Measurements from ENCODE around the gene CHCHD4.
A peak's percentile ranks its signal among the peaks of the same experiment; 100 is the strongest.

Gene CHCHD4

DNA sequence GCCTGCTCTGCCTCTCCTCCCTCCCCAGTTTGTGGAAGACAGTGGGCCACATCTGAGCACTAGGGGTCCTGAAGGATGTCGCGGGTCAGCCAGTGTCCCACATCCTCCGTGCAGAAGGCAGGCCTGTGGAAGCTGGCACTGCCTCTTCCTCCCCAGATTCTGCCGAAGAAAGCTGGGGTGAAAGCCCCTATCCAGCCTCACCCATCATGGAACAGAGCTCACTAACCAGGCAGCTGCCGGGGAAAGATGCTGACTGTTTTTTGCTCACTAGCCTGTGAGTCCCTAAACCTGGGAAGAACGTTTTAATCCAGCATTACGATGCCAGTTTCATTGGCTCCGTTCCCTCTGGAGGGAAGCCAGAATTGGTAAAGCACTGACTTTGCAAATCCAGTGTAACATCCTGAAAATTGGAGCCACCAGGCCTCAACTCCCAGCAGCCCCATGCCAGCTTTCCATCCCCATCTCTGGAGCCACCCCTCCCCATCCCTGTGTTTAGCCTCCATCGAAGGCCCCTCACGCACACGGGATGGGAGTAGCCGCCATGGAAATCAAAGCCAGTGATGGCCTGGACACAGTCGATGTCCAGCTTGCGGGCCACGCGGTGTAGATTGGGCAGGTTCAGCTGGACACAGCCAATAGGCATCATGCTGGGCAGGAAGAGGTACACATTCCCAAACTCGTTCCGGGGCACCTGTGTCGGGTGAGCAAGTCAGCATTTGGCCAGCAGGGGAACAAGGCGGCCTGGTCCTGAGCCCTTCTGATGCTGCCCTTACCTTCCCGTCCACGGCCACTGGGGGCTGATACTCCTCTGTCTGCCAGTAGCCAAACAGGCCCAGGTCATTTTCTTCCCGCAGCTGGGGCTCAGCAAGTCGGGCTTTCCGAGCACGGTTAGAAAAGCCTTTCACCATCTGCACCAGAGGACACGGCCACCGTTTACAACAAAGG lies 23.6 kb upstream of the CHCHD4 start:
- no peak for DNase-seq (ENCODE audit: low spot score)

DNA sequence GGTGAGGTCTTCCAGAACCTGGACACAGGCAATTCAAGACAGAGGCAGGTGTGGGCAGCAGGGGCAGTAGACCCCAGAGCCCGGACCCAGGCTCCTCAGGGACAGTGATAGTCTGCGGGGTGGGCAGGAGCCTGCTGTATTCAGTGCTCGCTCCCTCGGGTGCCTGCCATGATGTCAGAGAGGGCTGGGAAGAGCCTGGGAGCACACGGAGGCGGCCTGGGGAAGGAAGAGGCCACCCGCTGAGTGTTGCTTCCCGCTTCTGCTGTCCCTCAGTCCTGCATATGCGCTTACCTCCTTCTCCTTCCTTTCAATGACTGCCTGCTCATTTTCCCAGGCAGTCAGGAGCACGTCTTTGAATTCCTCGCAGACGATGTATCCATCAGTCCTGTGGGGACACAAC lies 22.9 kb upstream of the CHCHD4 start:
- DNase-seq (ENCODE audit: low spot score) = no peak

DNA sequence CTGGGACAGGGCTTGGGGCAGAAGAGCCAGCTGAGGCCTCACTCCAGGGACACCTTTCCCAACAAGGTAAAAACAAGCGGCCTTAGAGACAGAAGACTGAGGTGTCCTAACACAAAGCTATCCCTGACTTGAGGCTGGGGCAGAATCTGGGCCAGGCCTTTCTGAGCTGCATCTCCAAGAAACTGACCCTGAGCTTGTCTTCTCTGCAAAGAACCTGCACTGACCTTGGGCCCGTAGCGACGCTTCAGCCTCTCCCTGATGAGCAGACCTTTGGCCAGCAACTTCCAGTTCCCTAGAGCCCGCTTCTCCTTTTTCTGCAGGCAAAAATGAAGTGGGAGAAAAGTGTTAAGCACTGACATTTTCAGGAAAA lies 22.4 kb upstream of the CHCHD4 start:
- DNase-seq (ENCODE audit: low spot score) = no peak

- no peak for DNase-seq (ENCODE audit: low spot score)
Observed at GRCh38 chr3:14146381-14147065, 21.9 kb upstream of the CHCHD4 start.

DNA sequence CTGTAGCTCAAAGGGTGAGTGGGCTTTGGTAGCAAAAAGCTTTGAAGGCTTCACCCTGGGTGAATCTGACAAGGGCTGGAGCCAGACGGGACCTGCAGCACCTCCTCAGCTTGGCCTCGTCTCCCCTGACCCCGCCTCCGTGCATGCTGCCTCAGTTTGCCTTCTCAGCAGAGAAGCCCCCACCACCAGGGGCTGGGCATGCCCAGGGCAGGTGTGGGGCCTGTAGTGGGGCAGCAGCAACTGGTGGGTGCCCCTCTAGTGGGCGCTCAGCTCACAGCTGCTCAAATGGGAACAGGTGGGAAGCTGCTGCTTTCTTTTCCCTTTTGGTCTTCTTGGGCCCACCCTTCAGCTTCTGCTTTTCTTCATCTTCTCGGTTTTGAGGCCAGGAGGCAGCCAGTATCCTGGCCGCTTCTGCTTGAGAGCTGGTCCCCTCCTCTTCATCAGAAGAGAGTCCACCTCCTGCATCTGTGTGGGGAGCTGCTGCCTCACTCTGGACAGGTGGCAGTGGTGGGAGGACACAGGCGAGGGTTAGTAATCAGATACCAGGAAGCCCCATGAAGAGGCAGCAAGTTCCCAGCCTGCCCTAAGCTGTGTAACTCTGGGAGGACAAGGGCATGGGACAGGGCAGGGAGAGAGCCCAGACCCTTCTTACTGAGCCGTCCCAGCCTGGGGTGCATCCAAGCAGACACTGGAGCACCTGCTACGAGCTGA lies 21.2 kb upstream of the CHCHD4 start:
- DNase-seq (ENCODE audit: low spot score) = no peak

GRCh38 chr3:14145236-14145635 lies 20.6 kb upstream of the CHCHD4 start:
- no peak for DNase-seq (ENCODE audit: low spot score)

DNA sequence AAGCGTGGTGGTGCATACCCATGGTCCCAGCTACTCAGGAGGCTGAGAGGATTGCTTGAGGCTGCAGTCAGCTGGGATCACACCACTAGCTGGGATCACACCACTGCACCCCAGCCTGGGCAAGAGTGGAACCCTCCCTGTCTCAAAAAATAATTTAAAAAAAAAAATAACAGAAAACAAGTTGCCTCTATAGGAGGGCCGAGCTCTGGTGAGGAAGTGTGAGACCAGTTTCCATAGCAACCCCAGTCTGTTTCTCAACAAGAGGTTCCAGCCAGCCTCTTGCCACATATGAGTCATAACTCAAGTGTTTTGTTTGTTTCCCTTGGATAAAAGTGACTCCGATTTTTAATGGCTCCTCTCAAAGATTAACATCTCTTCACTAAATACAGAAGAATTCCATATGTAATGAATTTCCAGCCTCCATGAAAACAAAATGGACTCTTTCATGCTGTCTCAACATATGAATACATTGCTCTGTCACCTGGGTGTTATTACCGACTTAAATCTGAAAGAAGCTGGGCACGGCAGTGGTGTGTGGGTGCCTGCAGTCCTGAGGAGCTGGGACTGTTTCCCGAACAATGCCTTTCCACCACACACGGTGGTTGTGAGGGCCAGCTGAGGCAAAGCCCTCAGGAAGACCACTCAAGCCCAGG lies 19.9 kb upstream of the CHCHD4 start:
- DNase-seq (ENCODE audit: low spot score) = peak; percentile 91

GRCh38 chr3:14143271-14144225 lies 18.9 kb upstream of the CHCHD4 start:
- no peak for DNase-seq (ENCODE audit: low spot score)

GRCh38 chr3:14142567-14143270 lies 18.0 kb upstream of the CHCHD4 start:
- peak; percentile 25 for DNase-seq (ENCODE audit: low spot score)

GRCh38 chr3:14141602-14142341 lies 17.1 kb upstream of the CHCHD4 start:
- DNase-seq (ENCODE audit: low spot score) = no peak

DNA sequence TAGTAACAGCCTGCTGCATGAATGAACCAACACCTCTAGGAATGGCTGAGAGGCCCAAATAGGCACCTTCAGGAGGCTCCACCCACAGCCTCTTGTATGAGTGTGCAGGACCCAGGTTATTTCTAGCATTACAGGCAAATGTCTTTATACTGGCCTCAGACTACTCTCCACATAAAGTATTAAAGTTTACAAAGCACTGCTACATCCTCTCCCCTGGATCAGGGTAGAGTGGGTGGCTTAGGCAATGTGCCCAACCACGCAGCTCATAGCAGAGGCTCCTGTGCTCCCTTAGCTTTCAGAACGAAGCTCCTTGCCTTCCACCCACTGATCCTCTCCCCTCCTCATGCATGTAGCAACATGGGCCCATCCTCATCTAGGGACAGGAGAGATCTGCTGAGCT lies 16.5 kb upstream of the CHCHD4 start:
- no peak for DNase-seq (ENCODE audit: low spot score)

GRCh38 chr3:14140668-14141067 lies 16.0 kb upstream of the CHCHD4 start:
- no peak for DNase-seq (ENCODE audit: low spot score)

DNA sequence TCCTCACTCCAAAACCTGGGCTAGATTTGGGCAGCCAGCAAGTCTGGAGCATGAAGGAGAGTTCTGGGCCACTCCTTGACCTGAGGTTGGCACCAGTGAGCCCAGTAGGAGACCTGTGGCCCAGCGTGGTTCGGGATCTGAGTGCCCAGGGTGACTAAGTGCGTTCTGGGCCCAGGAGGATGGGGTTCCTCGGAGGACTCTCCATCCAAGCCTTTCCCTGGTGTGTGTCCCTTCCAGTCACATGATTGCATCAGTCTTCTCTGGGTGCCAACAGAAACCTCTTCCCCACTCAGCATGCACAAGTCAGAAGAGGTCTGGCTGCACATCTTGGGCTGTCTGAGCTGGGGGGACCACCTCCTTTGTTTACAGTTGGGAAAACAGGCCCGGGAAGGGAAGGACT lies 15.1 kb upstream of the CHCHD4 start:
- no peak for DNase-seq (ENCODE audit: low spot score)

GRCh38 chr3:14138878-14139655 lies 14.4 kb upstream of the CHCHD4 start:
- no peak for DNase-seq (ENCODE audit: low spot score)

DNA sequence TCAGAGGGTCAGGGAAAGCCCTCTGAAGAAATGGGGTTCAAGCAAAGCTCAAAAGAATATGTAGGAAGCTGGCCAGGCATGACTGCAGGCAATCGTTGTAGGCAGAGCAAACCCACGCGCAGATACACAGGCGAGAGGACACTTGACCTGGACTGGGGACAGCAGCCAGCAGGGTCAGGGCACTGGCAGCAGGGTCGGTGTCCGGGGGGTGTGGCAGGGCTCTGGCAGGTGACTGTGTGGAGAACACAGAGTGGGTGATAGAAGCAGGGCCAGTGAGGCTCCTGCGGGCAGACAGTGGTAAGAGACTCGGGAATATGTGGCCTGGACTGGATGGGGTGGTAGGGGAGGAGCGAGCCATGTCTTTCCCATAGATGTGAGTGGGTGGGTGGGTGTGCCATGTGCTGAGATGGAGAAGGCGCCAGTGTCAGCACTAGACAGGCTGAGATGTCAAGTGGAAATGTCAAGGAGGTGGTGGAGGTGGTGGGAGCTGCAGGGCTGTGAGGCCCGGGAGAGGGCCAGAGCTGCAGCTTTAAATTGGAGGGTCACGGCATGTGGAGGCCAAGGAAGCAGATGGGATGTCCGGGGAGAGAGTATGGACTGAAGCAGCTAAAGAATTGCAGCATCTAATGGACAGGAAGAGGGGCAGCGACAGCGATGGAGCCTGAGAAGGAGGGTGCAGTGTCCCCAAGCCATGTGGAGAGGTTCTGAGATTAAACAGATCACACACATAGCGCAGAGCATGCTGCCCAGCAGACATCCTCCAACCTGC lies 13.6 kb upstream of the CHCHD4 start:
- DNase-seq (ENCODE audit: low spot score) = no peak

- no peak for DNase-seq (ENCODE audit: low spot score)
Observed at GRCh38 chr3:14137445-14137844, 12.8 kb upstream of the CHCHD4 start.

DNA sequence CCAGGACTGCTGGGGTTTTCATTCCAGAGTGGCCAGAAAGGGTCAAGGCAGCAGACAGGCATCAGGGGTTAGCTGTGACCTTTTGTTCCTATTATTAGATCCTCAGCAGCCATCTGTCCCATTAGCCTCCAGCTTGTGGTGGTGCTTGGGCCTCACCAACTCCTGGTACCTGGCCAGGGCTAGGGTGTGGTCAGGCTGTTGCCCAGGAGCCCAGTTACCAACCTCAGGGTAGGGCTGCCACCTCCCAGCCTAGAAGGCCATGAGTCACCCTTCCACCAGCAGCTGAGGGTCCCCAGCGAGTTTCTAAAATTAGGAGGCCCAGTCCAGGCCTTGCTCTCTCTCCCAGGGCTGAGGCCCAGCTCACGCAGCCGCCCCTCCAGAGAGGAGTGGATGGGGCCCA lies 12.3 kb upstream of the CHCHD4 start:
- no peak for DNase-seq (ENCODE audit: low spot score)

- DNase-seq (ENCODE audit: low spot score) = no peak
Observed at GRCh38 chr3:14135581-14135980, 10.9 kb upstream of the CHCHD4 start.
